Measurements from ENCODE around the gene KSR2. TPM values are rescaled to one million over a fixed set of nuclear protein-coding genes. Genes with fewer than 3 reads are reported as not detected.

KSR2 gene
- total and polyA plus RNA-seq, 2 donors (not counting 3 experiments of a cell fraction or from before 2014, with no cell fraction given) = 2.1 to 5.2 TPM

- Histone ChIP-seq H3K36me3 (ENCODE audit: control insufficient read depth in 2 of 2, extremely low read depth in 1 of 2, insufficient read depth in 2 of 2, low read length in 2 of 2) (no peaks in the 10 kb centered on the region), H3K27me3 (ENCODE audit: control insufficient read depth in 2 of 2, insufficient read depth in 2 of 2, low read length in 2 of 2) (no peaks in the 10 kb centered on the region), H3K4me1 (ENCODE audit: control insufficient read depth, extremely low read depth, insufficient read depth, low read length) (no peaks in the 10 kb centered on the region), H3K4me3 (replicated peaks in 1 of 3; ENCODE audit: insufficient read depth in 1 of 3, low read depth in 1 of 3, low read length in 3 of 3) (no peak overlapping the region), H3K27ac (ENCODE audit: insufficient read depth, low read depth, low read length) (no peak overlapping the region), H3K9me3 (replicated peaks; ENCODE audit: control insufficient read depth, insufficient read depth, low read length) (no peaks in the 10 kb centered on the region), H3K9ac (replicated peaks; ENCODE audit: extremely low read depth, insufficient read depth, low read length) (no peak overlapping the region), H3K9me1 (replicated peaks; ENCODE audit: control insufficient read depth, extremely low read depth, insufficient read depth, low read length) (no peaks in the 10 kb centered on the region), H3K4me2 (ENCODE audit: insufficient read depth, low read length) (no peak overlapping the region), H2AFZ (ENCODE audit: low read depth, low read length) (no peak overlapping the region), H3K79me2 (ENCODE audit: control insufficient read depth, insufficient read depth, low read length) (no peaks in the 10 kb centered on the region), H4K20me1 (replicated peaks; ENCODE audit: control insufficient read depth, extremely low read depth, insufficient read depth, low read length) (no peaks in the 10 kb centered on the region)
- TF ChIP-seq JUN (IDR thresholded peaks at IDR 0.05; ENCODE audit: borderline replicate concordance, insufficient read depth, insufficient read length, low read depth) (peak; percentile 3), POLR2AphosphoS5 (IDR thresholded peaks at IDR 0.05; ENCODE audit: insufficient read depth, low read depth, low read length) (no peak)
- dilution Hi-C loops (cut with MboI; ENCODE audit: extremely low pct_ligation_motif_present, low sequenced_read_pairs) (no loop called here), intact Hi-C loops (cut with micrococcal nuclease) (no loop called here)
- ChIA-PET POLR2A (no interaction called here), CTCF (interaction anchor here (0.6 to 1.3 kb wide), 2 partner anchors 18 to 1648 kb away, joined by 3 to 4 read pairs; no protein-coding TSS in a partner anchor)
- no peak for FAIRE-seq
- DNase-seq (ENCODE audit: low read depth, low spot score) = no peak
- BruUV-seq (replicated peaks) = no TSS peak
These were observed 452.8 kb downstream of the KSR2 start for GRCh38 chr12:117516034-117516433.

GRCh38 chr12:117514016-117514415 is 454.8 kb downstream of the KSR2 start:
- CTCF ChIA-PET = no interaction called here

More at GRCh38 chr12:117514016-117514415, 454.8 kb downstream of the KSR2 start:
- no peaks in the 10 kb centered on the region for H3K9me1 ChIP-seq (replicated peaks; ENCODE audit: control insufficient read depth, extremely low read depth, insufficient read depth, low read length)
- no peaks in the 10 kb centered on the region for H3K4me1 ChIP-seq (ENCODE audit: control insufficient read depth, extremely low read depth, insufficient read depth, low read length)
- DNase-seq (ENCODE audit: low read depth, low spot score) (no peak), FAIRE-seq (no peak)
- H3K27me3 ChIP-seq (ENCODE audit: control insufficient read depth in 2 of 2, insufficient read depth in 2 of 2, low read length in 2 of 2) = no peaks in the 10 kb centered on the region
- no peaks in the 10 kb centered on the region for H3K36me3 ChIP-seq (ENCODE audit: control insufficient read depth in 2 of 2, extremely low read depth in 1 of 2, insufficient read depth in 2 of 2, low read length in 2 of 2)
- BruUV-seq (replicated peaks) = no TSS peak
- dilution Hi-C loops (cut with MboI; ENCODE audit: extremely low pct_ligation_motif_present, low sequenced_read_pairs) = no loop called here
- no peak overlapping the region for H3K4me2 ChIP-seq (ENCODE audit: insufficient read depth, low read length)
- intact Hi-C loops (cut with micrococcal nuclease) = no loop called here
- H3K79me2 ChIP-seq (ENCODE audit: control insufficient read depth, insufficient read depth, low read length) = no peaks in the 10 kb centered on the region
- no peak for TF ChIP-seq GATA2 (IDR thresholded peaks at IDR 0.05; ENCODE audit: insufficient read depth, insufficient read length, low read depth, low read length)
- TF ChIP-seq CTCF (IDR thresholded peaks at IDR 0.05; ENCODE audit: extremely low read depth in 1 of 2, insufficient read depth in 1 of 2, low read depth in 1 of 2, low read length in 2 of 2) = no peak
- no peak for TF ChIP-seq MYC (IDR thresholded peaks at IDR 0.05; ENCODE audit: low read depth, low read length)
- no peak for TF ChIP-seq FOS (IDR thresholded peaks at IDR 0.05; ENCODE audit: borderline replicate concordance, insufficient read depth, low read length)
- TF ChIP-seq EZH2 (IDR thresholded peaks at IDR 0.05; ENCODE audit: borderline replicate concordance, low read depth, low read length, severe bottlenecking) = no peak
- TF ChIP-seq MAX (IDR thresholded peaks at IDR 0.05; ENCODE audit: insufficient read depth, insufficient read length) = no peak
- TF ChIP-seq JUN (IDR thresholded peaks at IDR 0.05; ENCODE audit: borderline replicate concordance, insufficient read depth, insufficient read length, low read depth) = no peak
- no peak overlapping the region for H2AFZ ChIP-seq (ENCODE audit: low read depth, low read length)
- H3K27ac ChIP-seq (ENCODE audit: insufficient read depth, low read depth, low read length) = no peak overlapping the region
- H3K9me3 ChIP-seq (replicated peaks; ENCODE audit: control insufficient read depth, insufficient read depth, low read length) = no peaks in the 10 kb centered on the region
- no peak overlapping the region for H3K4me3 ChIP-seq (replicated peaks in 1 of 3; ENCODE audit: insufficient read depth in 1 of 3, low read depth in 1 of 3, low read length in 3 of 3)
- POLR2A ChIA-PET = no interaction called here
- no peaks in the 10 kb centered on the region for H4K20me1 ChIP-seq (replicated peaks; ENCODE audit: control insufficient read depth, extremely low read depth, insufficient read depth, low read length)
- H3K9ac ChIP-seq (replicated peaks; ENCODE audit: extremely low read depth, insufficient read depth, low read length) = no peak overlapping the region

All from endothelial cell of umbilical vein (primary cell).